H1 (cell line): ENCODE measurements around the gene RNF13. TPM values are rescaled to one million over a fixed set of nuclear protein-coding genes. Genes with fewer than 3 reads are reported as not detected.

Experiments used
- CTCF ChIA-PET: fragments of 300-600 bp; sonication (Branson Sonifier 250); formaldehyde crosslinking; loops from one replicate; lab custom pipeline; 2021; ENCODE audit not compliant: partially characterized antibody; lab: Charles Lee
- POLR2A ChIA-PET: fragments of 300-600 bp; sonication (Branson Sonifier 250); formaldehyde crosslinking; loops from one replicate; lab custom pipeline; 2021; ENCODE audit warnings: inconsistent platforms; ENCODE audit not compliant: partially characterized antibody; lab: Charles Lee
- DNase-seq, 2 experiments: peaks; one replicate each; pipeline versions ENCODE4 v3.0.0 to v3.0.0-alpha.2; 2010 to 2022; ENCODE audit warnings: low spot score in 2 of 2, low read depth in 1 of 2, mixed read lengths in 1 of 2
- FAIRE-seq: peaks from 2 replicates; lab custom pipeline; 2011; peaks lifted over from hg19 to GRCh38; lab: Jason Lieb, UNC
- H2AFZ ChIP-seq: 2 replicates; pipeline ENCODE4 v1.8.1; 2012; ENCODE audit warnings: low read length, inconsistent platforms
- H2AK5ac ChIP-seq: 2 replicates; pipeline ENCODE4 v1.6.1; 2013; ENCODE audit warnings: low read depth, low read length
- H2BK120ac ChIP-seq: replicated peaks from 2 replicates; pipeline ENCODE3; 2013; ENCODE audit warnings: low read depth, low read length, inconsistent platforms
- H2BK12ac ChIP-seq: 2 replicates; pipeline ENCODE4 v1.6.1; 2013; ENCODE audit warnings: low read depth, low read length
- H2BK15ac ChIP-seq: 2 replicates; pipeline ENCODE4 v1.6.1; 2013; ENCODE audit warnings: low read length
- H2BK20ac ChIP-seq: 2 replicates; pipeline ENCODE4 v1.6.1; 2013; ENCODE audit warnings: low read length
- H2BK5ac ChIP-seq: 2 replicates; pipeline ENCODE4 v1.6.1; 2013; ENCODE audit warnings: low read depth, low read length
- H3K14ac ChIP-seq: 2 replicates; pipeline ENCODE4 v1.6.1; 2013; ENCODE audit warnings: inconsistent platforms; ENCODE audit not compliant: insufficient read length
- H3K18ac ChIP-seq: 2 replicates; pipeline ENCODE4 v1.6.1; 2013; ENCODE audit warnings: low read length; ENCODE audit errors: extremely low read depth
- H3K23ac ChIP-seq: 2 replicates; pipeline ENCODE4 v1.6.1; 2013; ENCODE audit warnings: inconsistent platforms; ENCODE audit not compliant: insufficient read length
- H3K23me2 ChIP-seq: 2 replicates; pipeline ENCODE4 v1.6.1; 2013; ENCODE audit warnings: low read depth, low read length
- H3K27ac ChIP-seq: 2 replicates; pipeline ENCODE4 v1.6.1; 2011; ENCODE audit warnings: low read depth, low read length, inconsistent platforms
- H3K27me3 ChIP-seq, 4 experiments: replicated peaks in 1 of 4; 1 replicate in 1 of 4; 2 replicates in 3 of 4; pipeline versions ENCODE4 v1.6.1 to v1.8.1; 2011 to 2013; ENCODE audit warnings: low read length in 3 of 4, mild to moderate bottlenecking in 3 of 4, inconsistent platforms in 2 of 4, mixed read lengths in 2 of 4, moderate library complexity in 1 of 4; ENCODE audit not compliant: control insufficient read depth in 3 of 4, insufficient read depth in 3 of 4; ENCODE audit errors: extremely low read depth in 1 of 4
- H3K36me3 ChIP-seq, 4 experiments: 2 replicates each; pipeline versions ENCODE4 v1.6.1 to v1.8.1; 2011 to 2013; ENCODE audit warnings: mild to moderate bottlenecking in 4 of 4, low read length in 3 of 4, moderate library complexity in 2 of 4, control low read depth in 1 of 4, inconsistent platforms in 1 of 4; ENCODE audit not compliant: insufficient read depth in 4 of 4, control insufficient read depth in 2 of 4
- H3K4ac ChIP-seq: replicated peaks from 2 replicates; pipeline ENCODE3; 2013; ENCODE audit warnings: low read length, low read depth, mixed read lengths, inconsistent platforms; ENCODE audit not compliant: insufficient read length
- H3K4me1 ChIP-seq, 4 experiments: replicated peaks in 1 of 4; 1 replicate in 1 of 4; 2 replicates in 3 of 4; pipeline versions ENCODE4 v1.6.1 to v1.8.1; 2011 to 2013; ENCODE audit warnings: low read length in 3 of 4, inconsistent platforms in 2 of 4, mixed read lengths in 1 of 4; ENCODE audit not compliant: insufficient read depth in 4 of 4, control insufficient read depth in 3 of 4
- H3K4me2 ChIP-seq, 2 experiments: 2 replicates each; pipeline versions ENCODE4 v1.6.1 to v1.8.1; 2011 to 2013; ENCODE audit warnings: low read depth in 2 of 2, low read length in 2 of 2, control low read depth in 1 of 2, inconsistent platforms in 1 of 2, mild to moderate bottlenecking in 1 of 2; ENCODE audit not compliant: insufficient read depth in 1 of 2
- H3K4me3 ChIP-seq, 4 experiments: fragments of 200-600, 300-600 bp in 1 of 4; sonication (generic), shearing (Covaris generic), sonication (Bioruptor Twin) in 1 of 4; 2 replicates each; pipeline versions ENCODE4 v1.5.1 to v1.8.1; 2011 to 2016; ENCODE audit warnings: low read length in 4 of 4, low read depth in 3 of 4, control low read depth in 2 of 4, inconsistent platforms in 2 of 4, mild to moderate bottlenecking in 2 of 4, mixed read lengths in 1 of 4, moderate library complexity in 1 of 4; ENCODE audit not compliant: insufficient read depth in 2 of 4; ENCODE audit errors: extremely low read depth in 1 of 4
- H3K56ac ChIP-seq: replicated peaks from 2 replicates; pipeline ENCODE3; 2013; ENCODE audit warnings: low read depth, mild to moderate bottlenecking, mixed read lengths, low read length, inconsistent platforms; ENCODE audit not compliant: insufficient read length
- H3K79me1 ChIP-seq: 2 replicates; pipeline ENCODE4 v1.6.1; 2013; ENCODE audit warnings: low read depth, low read length, control low read depth
- H3K79me2 ChIP-seq, 2 experiments: 2 replicates each; pipeline versions ENCODE4 v1.6.1 to v1.8.1; 2012 to 2013; ENCODE audit warnings: low read length in 2 of 2, mild to moderate bottlenecking in 2 of 2, inconsistent platforms in 1 of 2; ENCODE audit not compliant: insufficient read depth in 2 of 2, control insufficient read depth in 1 of 2
- H3K9ac ChIP-seq, 4 experiments: replicated peaks in 1 of 4; 1 replicate in 1 of 4; 2 replicates in 3 of 4; pipeline versions ENCODE4 v1.6.1 to v1.8.1; 2011 to 2013; ENCODE audit warnings: low read depth in 3 of 4, low read length in 3 of 4, control low read depth in 2 of 4, mild to moderate bottlenecking in 2 of 4, moderate library complexity in 2 of 4, inconsistent platforms in 1 of 4; ENCODE audit errors: extremely low read depth in 1 of 4
- H3K9me3 ChIP-seq, 2 experiments: 2 replicates each; pipeline versions ENCODE4 v1.6.1 to v1.8.1; 2012 to 2013; ENCODE audit warnings: mild to moderate bottlenecking in 2 of 2, moderate library complexity in 2 of 2, control low read depth in 1 of 2, inconsistent platforms in 1 of 2, low read depth in 1 of 2, low read length in 1 of 2, mixed read lengths in 1 of 2; ENCODE audit not compliant: insufficient read depth in 2 of 2
- H4K20me1 ChIP-seq, 2 experiments: replicated peaks in 1 of 2; 2 replicates each; pipeline versions ENCODE3 to v1.8.1; 2011 to 2013; ENCODE audit warnings: inconsistent platforms in 2 of 2, low read length in 2 of 2, mild to moderate bottlenecking in 1 of 2; ENCODE audit not compliant: insufficient read depth in 2 of 2, control insufficient read depth in 1 of 2
- H4K5ac ChIP-seq: 2 replicates; pipeline ENCODE4 v1.6.1; 2013; ENCODE audit warnings: low read length, low read depth, mixed read lengths, inconsistent platforms; ENCODE audit not compliant: insufficient read length
- H4K8ac ChIP-seq: 2 replicates; pipeline ENCODE4 v1.8.0; 2013; ENCODE audit warnings: mild to moderate bottlenecking, moderate library complexity, low read length, inconsistent platforms; ENCODE audit not compliant: insufficient read depth; ENCODE audit errors: extremely low read depth
- H4K91ac ChIP-seq: replicated peaks from 2 replicates; pipeline ENCODE3; 2013; ENCODE audit warnings: low read length, mixed read lengths, inconsistent platforms; ENCODE audit not compliant: insufficient read length
- CHD1 ChIP-seq: IDR thresholded peaks from 2 replicates; pipeline ENCODE4 v1.6.1; 2012; ENCODE audit warnings: low read depth, low read length, improper control_type of control experiment
- CHD2 ChIP-seq: IDR thresholded peaks from 2 replicates; pipeline ENCODE4 v1.6.1; 2012; ENCODE audit warnings: low read length, improper control_type of control experiment
- CTBP2 ChIP-seq: IDR thresholded peaks from 2 replicates; pipeline ENCODE4 v1.7.0; 2011; ENCODE audit warnings: borderline replicate concordance, mild to moderate bottlenecking, moderate library complexity, mixed read lengths, low read length; ENCODE audit not compliant: insufficient read depth, insufficient read length
- FOSL1 ChIP-seq: IDR thresholded peaks from 2 replicates; pipeline ENCODE4 v1.6.1; 2011; ENCODE audit warnings: mild to moderate bottlenecking, low read depth, low read length, moderate library complexity; ENCODE audit not compliant: insufficient read depth
- JUN ChIP-seq: IDR thresholded peaks from 2 replicates; pipeline ENCODE4 v1.6.1; 2011; ENCODE audit warnings: low read depth, mild to moderate bottlenecking, improper control_type of control experiment, low read length
- RAD21 ChIP-seq, 2 experiments: IDR thresholded peaks in 1 of 2; conservative IDR thresholded peaks in 1 of 2; 2 replicates each; pipeline ENCODE4 v1.6.1; 2011; ENCODE audit warnings: low read depth in 2 of 2, low read length in 2 of 2, improper control_type of control experiment in 1 of 2, inconsistent platforms in 1 of 2, mild to moderate bottlenecking in 1 of 2, moderate library complexity in 1 of 2
- RNF2 ChIP-seq: fragments of 200-900, 300-1000 bp; sonication (generic); IDR thresholded peaks from 2 replicates; pipeline ENCODE4 v1.7.1; 2016; ENCODE audit warnings: borderline replicate concordance, low read depth, mild to moderate bottlenecking, antibody characterized with exemption, low read length; ENCODE audit not compliant: poor library complexity, severe bottlenecking; ENCODE audit errors: missing control alignments
- SAP30 ChIP-seq: fragments of 300-600 bp; sonication (generic); IDR thresholded peaks from 2 replicates; pipeline ENCODE4 v1.7.1; 2012; ENCODE audit warnings: low read length, moderate library complexity, mild to moderate bottlenecking, inconsistent platforms; ENCODE audit not compliant: insufficient read depth, insufficient replicate concordance
- SIRT6 ChIP-seq: IDR thresholded peaks from one replicate; pipeline ENCODE4 v1.7.1; 2012; ENCODE audit warnings: low read length, inconsistent platforms
- SIX5 ChIP-seq: IDR thresholded peaks from 2 replicates; pipeline ENCODE4 v1.6.1; 2011; ENCODE audit warnings: mild to moderate bottlenecking, low read depth, low read length
- WGBS, 2 experiments: shearing (Covaris generic) in 1 of 2; methylation state at CpG; one replicate each; pipeline versions ENCODE4 v1.1.6 to v1.1.7; 2013 to 2015; ENCODE audit warnings: low lambda C conversion rate in 2 of 2, mixed read lengths in 2 of 2, inconsistent platforms in 1 of 2, low coverage in 1 of 2, missing lambda C conversion rate in 1 of 2; ENCODE audit not compliant: insufficient replicate concordance in 2 of 2, insufficient coverage in 1 of 2, insufficient read length in 1 of 2; ENCODE audit errors: extremely low coverage in 1 of 2, missing lambda C conversion rate in 1 of 2; 5-methylcytosine and 5-hydroxymethylcytosine counted together
- polyA plus RNA-seq, 7 experiments: library from polyadenylated mRNA; depleted of rRNA in 3 of 7; stranded (reverse) in 5 of 7; unstranded in 2 of 7; fragments of >200 nt in 5 of 7; fragments of 200-250 nt in 2 of 7; gene quantifications; 1 replicate in 5 of 7; 2 replicates in 1 of 7; 4 replicates in 1 of 7; pipeline versions ENCODE4 v1.2.1 to v1.2.3, GENCODE V29; 2011 to 2013; ENCODE audit warnings: missing spikeins in 2 of 7, mixed read lengths in 2 of 7
- total RNA-seq: library from RNA; stranded (reverse); fragmentation: NEBNext Ultra II Directional; extraction: Animal tissue kit (Norgen Biotek cat#: 25700); gene quantifications from 2 replicates; pipeline ENCODE4 v1.2.1, GENCODE V29; 2021

RNF13 gene
- total and polyA plus RNA-seq, 2 of the 8 experiments (the other 6 are each of a cell fraction or from before 2014, with no cell fraction given) = 19.4 to 35.4 TPM

DNA sequence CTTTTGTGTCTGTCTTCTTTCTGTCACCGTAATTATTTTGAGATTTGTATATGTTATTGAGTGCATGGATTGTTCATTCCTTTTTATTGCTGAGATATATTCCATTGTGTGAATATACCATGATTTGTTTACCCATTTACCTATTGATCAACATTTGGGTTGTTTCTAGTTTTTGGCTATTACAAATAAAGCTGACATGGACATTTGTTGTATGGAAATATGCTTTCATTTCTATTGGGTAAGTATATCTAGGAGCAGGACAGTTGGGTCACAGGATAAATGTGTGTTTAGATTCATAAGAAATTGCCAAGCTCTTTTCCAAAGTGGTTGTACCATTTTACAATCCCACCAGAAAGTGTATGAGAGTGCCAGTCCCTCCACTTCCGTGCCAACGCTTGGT lies 106.5 kb downstream of the RNF13 start:
- Histone ChIP-seq H4K8ac (no peak overlapping the region), H3K27me3 (no peaks in the 10 kb centered on the region), H2AFZ (no peak overlapping the region), H3K27ac (no peak overlapping the region), H3K36me3 (peaks cover 0 to 3% (median 0%) of the 10 kb centered on the region in 4 experiments; a peak in 1 of 8 replicates), H2BK15ac (no peak overlapping the region), H4K20me1 (no peaks in the 10 kb centered on the region), H3K18ac (no peak overlapping the region), H2BK20ac (no peak overlapping the region), H3K4me3 (no peak overlapping the region), H3K23ac (no peak overlapping the region), H3K56ac (no peak overlapping the region), H3K79me2 (no peaks in the 10 kb centered on the region), H3K4ac (no peak overlapping the region), H4K91ac (no peak overlapping the region), H3K79me1 (no peaks in the 10 kb centered on the region), H3K23me2 (no peaks in the 10 kb centered on the region), H3K9me3 (no peaks in the 10 kb centered on the region), H2BK12ac (no peak overlapping the region), H3K4me2 (no peak overlapping the region), H3K4me1 (no peaks in the 10 kb centered on the region), H3K9ac (no peak overlapping the region), H2BK120ac (no peak overlapping the region), H2BK5ac (no peak overlapping the region), H4K5ac (no peak overlapping the region), H3K14ac (no peak overlapping the region), H2AK5ac (no peak overlapping the region)
- CTCF ChIA-PET = interaction anchor here (1.0 to 1.5 kb wide), 3 partner anchors 17 to 40 kb away, joined by 3 to 4 read pairs (median 3); no protein-coding TSS in a partner anchor
- FAIRE-seq (no peak), DNase-seq (no peak)
- 94% methylated on average over 3 of the region's 3 CpGs; no CpG with 5 or more reads in 1 of the 2 experiments for WGBS, 2 experiments
- TF ChIP-seq JUN (no peak), FOSL1 (no peak), CHD1 (no peak), CTBP2 (no peak), RAD21 (IDR thresholded peaks at IDR 0.05 in 1 of 2, conservative IDR thresholded peaks at IDR 0.05 in 1 of 2; ENCODE audit: low read depth in 2 of 2, low read length in 2 of 2) (no peak), SIRT6 (no peak), SIX5 (no peak), RNF2 (no peak), CHD2 (no peak), SAP30 (no peak)
- POLR2A ChIA-PET = no interaction called here
